Myocyte (in vitro differentiated cells): Measurements from ENCODE around the gene SREBF2. TPM values are rescaled to one million over a fixed set of nuclear protein-coding genes. Genes with fewer than 3 reads are reported as not detected.
"Not testable (repeated sequence)": the region's sequence is repeated elsewhere in the genome, so short reads cannot be mapped to it uniquely, and the experiment has no call there.

Source experiments
- DNase-seq: peaks from one replicate; pipeline ENCODE4 v3.0.0-alpha.2; 2012; ENCODE audit warnings: low read depth
- total RNA-seq: library from RNA; depleted of rRNA; stranded (reverse); fragments of >200 nt; gene quantifications from 2 replicates; pipeline ENCODE4 v1.2.3, GENCODE V29; 2014

SREBF2 gene
- total RNA-seq, 1 donor from 2014 or later, result 152 TPM

DNA sequence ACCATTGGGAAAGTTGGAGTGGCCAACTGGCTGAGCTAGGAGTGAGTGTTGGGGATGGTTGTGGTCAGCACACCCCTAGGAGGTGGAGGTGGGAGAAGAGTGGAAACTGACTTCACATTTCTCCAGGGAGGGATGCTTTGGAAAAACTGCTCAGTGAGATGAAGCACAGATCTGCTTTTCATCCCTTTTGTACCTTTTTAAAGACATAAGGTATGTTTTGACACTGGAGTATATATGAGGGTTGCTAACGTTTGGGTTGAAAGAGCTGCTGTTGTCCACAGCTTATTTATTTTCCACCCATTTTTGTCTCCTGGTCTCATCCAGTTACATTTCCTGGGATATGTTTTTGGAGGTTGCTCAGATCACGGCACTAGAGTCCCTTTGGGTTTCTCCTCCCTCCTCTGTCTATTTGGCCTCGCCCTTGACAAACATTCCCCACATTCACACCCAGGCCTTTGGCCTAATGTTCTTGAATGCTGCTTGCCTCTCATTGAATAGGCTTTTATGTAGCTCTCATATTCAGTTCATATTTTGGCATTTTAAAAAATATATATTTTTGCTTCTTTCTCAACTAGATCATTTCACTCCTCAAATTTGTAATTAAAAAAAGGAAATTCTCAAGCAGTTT, 8.3 kb downstream of the SREBF2 start:
- DNase-seq, result no peak

DNA sequence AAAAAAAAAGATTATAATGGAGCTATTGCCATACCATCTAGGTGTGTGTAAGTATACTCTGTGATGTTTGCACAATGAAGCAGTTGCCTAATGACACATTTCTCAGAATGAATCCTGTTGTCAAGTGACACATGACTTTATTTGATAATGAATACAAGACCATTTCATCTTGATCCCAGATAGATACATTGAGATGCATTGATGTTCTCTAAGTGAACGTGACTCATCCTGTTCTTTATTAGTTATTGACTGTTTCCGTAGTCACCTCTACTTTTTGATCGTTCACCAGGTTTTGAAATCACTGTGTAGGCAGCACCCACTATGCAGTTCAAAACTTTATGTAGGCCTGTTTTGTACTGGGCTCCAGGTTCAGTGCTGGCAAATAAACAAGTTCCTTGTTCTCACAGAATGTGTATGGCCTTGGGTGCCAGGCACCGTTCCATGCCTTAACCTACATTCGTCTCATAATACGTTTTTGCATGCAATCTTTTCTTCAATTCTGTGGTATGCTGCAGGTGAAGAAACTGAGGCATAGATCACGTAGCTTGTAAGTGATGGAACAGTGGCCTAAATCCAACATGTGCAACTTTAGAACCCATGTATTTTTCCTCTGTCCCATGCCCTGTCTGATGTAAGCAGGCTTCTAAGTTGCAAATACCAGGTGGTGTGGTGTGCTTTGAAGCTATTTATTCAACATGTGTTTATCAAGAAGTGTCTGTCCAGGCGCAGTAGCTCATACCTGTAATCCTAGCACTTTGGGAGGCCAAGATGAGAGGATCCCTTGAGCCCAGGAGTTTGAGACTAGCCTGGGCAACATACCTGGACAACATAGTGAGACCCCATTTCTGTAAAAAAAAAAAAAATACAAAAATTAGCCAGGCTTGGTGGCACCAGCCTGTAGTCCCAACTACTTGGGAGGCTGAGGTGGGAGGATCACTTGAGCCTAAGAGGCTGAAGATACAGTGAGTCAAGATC, 10.4 kb downstream of the SREBF2 start:
- DNase-seq, result no peak

GRCh38 chr22:41844036-41844435, 11.1 kb downstream of the SREBF2 start:
- no peak for DNase-seq

GRCh38 chr22:41844513-41844912, 11.6 kb downstream of the SREBF2 start:
- no peak for DNase-seq

GRCh38 chr22:41845380-41846267, 12.7 kb downstream of the SREBF2 start:
- DNase-seq, result no peak

DNA sequence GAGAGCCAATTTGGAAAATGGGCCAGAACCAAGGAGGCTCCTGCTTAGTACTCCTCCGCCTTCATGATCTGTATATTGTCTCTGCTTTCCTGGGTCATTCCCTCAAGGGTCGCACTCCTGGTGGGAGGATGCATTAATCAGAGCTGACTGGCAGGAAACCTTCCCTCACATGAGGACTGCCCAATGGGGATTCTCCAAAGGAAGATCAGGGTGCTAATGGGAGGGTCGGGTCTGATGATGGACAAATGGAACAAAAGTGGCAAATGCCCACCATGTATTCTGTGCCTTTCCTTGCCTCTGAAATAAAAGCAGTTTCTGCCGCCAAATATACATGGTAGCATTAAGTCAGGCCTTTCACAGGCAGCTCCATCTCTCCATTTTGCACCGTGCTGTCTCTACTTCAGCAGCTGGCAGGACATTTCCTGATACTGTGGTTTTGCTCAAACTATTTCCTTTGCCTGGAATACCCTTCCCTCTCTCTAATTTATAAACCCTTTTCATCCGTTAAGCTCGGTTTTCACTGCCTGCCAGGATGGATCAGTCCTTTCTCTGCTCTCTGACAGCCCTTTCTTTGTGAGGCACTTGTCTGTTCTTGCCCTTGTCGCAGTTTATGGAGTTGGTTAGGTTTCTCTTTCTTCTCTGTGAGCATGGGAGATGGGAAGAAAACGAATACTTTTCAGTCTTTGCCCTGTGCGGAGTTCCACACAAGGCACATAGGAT, 13.5 kb downstream of the SREBF2 start:
- DNase-seq, result no peak

GRCh38 chr22:41847300-41847699, 14.4 kb downstream of the SREBF2 start:
- DNase-seq, result peak; percentile 51

GRCh38 chr22:41848468-41848867, 15.6 kb downstream of the SREBF2 start:
- no peak for DNase-seq

GRCh38 chr22:41856469-41856868, 23.6 kb downstream of the SREBF2 start:
- DNase-seq, result peak; percentile 28

DNA sequence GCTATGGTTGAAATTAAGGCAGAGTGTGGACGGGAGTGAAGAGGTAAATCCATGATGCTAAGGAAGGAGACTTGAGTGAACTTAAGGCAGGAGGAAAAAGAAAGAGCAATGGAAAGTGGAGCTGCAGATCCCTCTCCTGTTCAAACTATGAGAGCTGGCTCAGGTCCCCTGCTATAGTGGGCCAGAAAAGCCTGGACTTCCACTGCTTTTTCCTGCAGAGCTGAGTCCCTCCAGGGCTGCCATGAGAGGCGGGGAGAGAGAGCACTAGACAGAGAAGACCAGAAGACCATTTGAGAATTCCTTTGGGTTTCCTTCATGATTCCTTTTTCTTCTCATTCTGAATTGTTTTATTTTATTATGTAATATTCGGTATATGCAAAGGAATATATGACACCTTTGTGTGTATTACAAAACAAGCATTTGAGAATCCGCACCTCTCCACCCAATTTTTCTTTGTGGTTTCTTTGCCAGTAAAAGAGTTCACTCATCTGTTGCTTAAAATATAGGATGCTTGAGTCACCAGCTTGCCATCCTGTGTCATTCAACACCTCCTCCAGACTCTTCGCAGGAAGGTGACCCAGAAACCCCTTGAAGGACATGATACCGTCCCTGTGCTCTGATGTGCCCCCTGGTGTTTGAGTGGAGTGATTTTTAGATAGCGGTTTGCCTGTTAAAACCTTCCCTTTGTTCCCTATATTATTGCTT, 24.4 kb downstream of the SREBF2 start:
- DNase-seq, result peak; percentile 82

DNA sequence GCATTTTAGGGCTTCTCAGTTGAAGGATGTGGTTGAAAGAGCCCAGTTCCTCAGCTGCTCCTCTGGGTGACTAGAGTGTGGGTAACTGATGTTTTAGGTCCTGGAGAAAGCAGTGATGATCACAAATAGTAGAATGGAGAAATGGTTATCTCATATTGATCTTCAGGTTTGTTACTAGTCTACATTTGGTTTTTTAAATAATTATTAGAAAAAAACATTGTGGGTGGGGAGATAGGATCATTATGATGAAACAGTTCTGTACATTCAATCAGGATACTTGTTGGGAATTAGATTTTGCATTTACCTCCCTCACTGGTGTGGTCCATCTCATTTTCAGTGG, 24.9 kb downstream of the SREBF2 start:
- no peak for DNase-seq

DNA sequence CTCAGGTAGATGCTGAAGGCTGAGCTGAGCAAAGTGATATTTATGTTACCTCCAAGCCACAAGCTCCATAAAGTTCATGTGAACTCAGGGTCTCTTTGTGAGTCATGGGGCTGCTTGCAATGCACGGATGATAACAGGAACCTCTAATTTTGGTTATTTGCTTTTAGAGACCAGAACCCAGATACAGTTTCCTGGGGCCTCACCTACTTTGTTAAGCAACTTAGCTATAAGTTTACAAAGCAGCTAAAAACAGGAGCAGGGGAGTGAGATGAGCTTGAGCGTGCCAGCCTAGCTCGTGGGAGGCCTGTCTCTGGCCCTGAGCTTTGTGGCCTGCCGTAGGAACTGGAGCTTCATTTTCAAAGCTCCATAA, 29.2 kb downstream of the SREBF2 start:
- no peak for DNase-seq

GRCh38 chr22:41862530-41863266, 29.8 kb downstream of the SREBF2 start:
- DNase-seq, result no peak

DNA sequence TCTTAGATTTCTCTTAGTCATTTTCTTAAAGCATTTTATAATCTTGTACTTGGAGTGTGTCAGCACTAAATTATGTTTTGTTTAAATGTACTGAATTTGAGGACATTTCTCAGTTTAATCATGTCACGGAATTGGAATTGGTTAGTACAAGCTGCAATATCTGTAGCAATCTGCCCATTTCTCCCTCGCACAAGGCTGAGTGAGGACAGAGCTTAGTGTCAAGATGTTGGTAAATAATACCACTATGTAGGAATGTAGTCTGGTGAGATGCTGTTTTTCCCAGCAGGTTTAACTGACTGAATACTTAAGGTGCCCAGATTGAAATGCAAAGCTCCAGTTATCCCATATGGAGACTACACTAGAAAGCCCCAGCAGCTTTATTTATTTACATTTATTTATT, 30.6 kb downstream of the SREBF2 start:
- DNase-seq, result no peak

DNA sequence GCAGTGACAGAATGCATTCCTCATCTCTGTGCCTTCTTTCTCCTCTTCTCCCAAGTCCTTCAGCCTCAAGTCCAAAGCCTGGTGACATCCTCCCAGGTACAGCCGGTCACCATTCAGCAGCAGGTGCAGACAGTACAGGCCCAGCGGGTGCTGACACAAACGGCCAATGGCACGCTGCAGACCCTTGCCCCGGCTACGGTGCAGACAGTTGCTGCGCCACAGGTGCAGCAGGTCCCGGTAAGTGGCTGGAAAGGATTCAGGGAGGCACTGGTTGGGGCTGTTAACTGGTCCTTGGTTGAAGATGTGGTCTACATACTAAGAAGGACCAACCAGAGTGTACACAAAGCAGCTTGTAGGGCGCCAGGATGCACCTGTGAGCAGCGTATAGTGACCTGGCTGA, 35.7 kb downstream of the SREBF2 start:
- DNase-seq, result no peak

GRCh38 chr22:41870081-41870480, 37.2 kb downstream of the SREBF2 start:
- not testable (repeated sequence) for DNase-seq

- peak; percentile 74 for DNase-seq
Observed at GRCh38 chr22:41870786-41871185, 37.9 kb downstream of the SREBF2 start.

DNA sequence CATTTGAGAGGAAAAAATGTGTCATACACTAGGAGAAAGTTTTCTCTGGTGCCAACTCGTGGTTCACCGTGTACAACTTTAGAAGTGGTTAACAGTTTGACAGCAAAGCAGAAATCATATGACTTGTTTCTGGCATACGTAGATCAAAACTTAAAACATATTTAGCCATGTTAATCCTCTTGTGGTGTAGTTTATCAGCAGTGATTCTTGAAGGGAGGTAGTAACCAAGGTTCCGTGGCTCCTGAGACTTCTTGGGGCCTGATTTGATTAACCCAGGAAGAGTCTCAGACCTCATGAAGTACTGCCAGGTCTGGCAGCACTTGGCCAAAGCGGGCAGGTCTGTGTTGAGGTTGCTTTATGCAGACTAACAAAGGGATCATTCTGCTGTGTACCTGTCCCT, 40.5 kb downstream of the SREBF2 start:
- DNase-seq, result peak; percentile 48

DNA sequence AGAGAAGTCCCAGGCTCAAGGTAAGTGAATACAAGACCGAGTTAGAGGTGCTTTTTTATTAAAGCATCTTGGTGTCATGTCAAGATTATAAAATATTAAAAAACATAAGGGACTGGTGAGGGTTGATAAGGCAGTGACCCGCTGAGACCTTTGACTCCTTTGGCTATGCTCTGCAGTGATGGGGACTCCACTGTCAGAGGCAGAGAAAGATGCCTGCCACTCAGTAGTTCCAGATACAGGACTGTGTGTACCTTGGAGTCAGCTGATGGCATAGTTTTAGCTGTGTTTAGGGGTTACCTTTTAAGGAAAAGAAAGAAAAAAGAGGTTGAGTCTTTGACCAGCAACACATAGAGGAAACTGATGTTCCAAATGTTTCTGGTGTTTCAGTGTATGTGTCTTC, 41.2 kb downstream of the SREBF2 start:
- no peak for DNase-seq
